ENCODE results near the gene SLX4. TPM values are rescaled to one million over a fixed set of nuclear protein-coding genes. Genes with fewer than 3 reads are reported as not detected.

The SLX4 gene
- total RNA-seq, 1 experiment from 2014 or later = 5.1 TPM

DNA sequence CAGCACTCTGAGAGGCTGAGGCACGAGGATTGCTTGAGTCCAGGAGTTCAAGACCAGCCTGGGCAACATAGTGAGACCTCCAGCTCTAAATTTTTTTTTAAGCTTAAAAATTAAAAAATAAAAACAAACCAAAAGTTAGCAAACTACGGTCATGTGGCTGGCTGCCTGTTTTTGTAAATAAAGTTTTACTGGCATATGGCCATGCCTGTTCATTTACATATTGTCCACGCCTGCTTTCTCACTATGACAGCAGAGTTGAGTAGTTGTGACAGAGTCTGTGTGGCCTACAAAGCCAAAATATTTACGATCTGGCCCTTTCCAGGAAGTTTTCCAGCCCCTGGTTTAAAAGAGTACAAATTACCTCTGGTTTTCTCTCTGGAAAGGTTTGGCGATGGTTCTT is 3.3 kb downstream of the SLX4 start:
- H3K79me2 ChIP-seq (ENCODE audit: low read length) = peaks cover 30% of the 10 kb centered on the region
- no peak overlapping the region for H3K4me3 ChIP-seq (ENCODE audit: low read length)
- no peaks in the 10 kb centered on the region for H4K20me1 ChIP-seq (ENCODE audit: low read length)
- H3F3A ChIP-seq (ENCODE audit: low read length, unreplicated experiment) = no peaks in the 10 kb centered on the region
- ChIA-PET CTCF (no interaction called here), POLR2A (ENCODE audit: unreplicated experiment) (no interaction called here)
- no TSS peak for BruUV-seq (replicated peaks)
- H3K9me3 ChIP-seq (ENCODE audit: low read length) = no peaks in the 10 kb centered on the region
- H3K4me2 ChIP-seq (ENCODE audit: low read length) = no peak overlapping the region
- no peaks in the 10 kb centered on the region for H3K36me3 ChIP-seq (ENCODE audit: low read depth, low read length)
- ATAC-seq (no peak), DNase-seq (no peak)
- H3K4me1 ChIP-seq (ENCODE audit: insufficient read depth, low read length) = peaks cover 13% of the 10 kb centered on the region
- H2AFZ ChIP-seq (ENCODE audit: low read length) = no peak overlapping the region
- H3K9ac ChIP-seq (ENCODE audit: low read length) = no peak overlapping the region
- intact Hi-C loops (cut with micrococcal nuclease) = no loop called here
- no peak overlapping the region for H3K27ac ChIP-seq (ENCODE audit: low read length)
- H3K27me3 ChIP-seq (ENCODE audit: low read length) = no peaks in the 10 kb centered on the region
- H3K9me2 ChIP-seq (replicated peaks; ENCODE audit: low read length) = no peaks in the 10 kb centered on the region
- TF ChIP-seq, protein P1, sequence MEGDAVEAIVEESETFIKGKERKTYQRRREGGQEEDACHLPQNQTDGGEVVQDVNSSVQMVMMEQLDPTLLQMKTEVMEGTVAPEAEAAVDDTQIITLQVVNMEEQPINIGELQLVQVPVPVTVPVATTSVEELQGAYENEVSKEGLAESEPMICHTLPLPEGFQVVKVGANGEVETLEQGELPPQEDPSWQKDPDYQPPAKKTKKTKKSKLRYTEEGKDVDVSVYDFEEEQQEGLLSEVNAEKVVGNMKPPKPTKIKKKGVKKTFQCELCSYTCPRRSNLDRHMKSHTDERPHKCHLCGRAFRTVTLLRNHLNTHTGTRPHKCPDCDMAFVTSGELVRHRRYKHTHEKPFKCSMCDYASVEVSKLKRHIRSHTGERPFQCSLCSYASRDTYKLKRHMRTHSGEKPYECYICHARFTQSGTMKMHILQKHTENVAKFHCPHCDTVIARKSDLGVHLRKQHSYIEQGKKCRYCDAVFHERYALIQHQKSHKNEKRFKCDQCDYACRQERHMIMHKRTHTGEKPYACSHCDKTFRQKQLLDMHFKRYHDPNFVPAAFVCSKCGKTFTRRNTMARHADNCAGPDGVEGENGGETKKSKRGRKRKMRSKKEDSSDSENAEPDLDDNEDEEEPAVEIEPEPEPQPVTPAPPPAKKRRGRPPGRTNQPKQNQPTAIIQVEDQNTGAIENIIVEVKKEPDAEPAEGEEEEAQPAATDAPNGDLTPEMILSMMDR (conservative IDR thresholded peaks at IDR 0.05; ENCODE audit: low read depth, low read length) = no peak
- TF ChIP-seq EZH2 (IDR thresholded peaks at IDR 0.05; ENCODE audit: low read length, unreplicated experiment) (no peak), EZH2phosphoT487 (IDR thresholded peaks at IDR 0.05; ENCODE audit: borderline replicate concordance, low read length) (no peak)

- POLR2A ChIA-PET (ENCODE audit: unreplicated experiment) = no interaction called here
- TF ChIP-seq EZH2 (IDR thresholded peaks at IDR 0.05; ENCODE audit: low read length, unreplicated experiment) = no peak
- TF ChIP-seq, protein P1 (conservative IDR thresholded peaks at IDR 0.05; ENCODE audit: low read depth, low read length) = no peak
- no peak for TF ChIP-seq EZH2phosphoT487 (IDR thresholded peaks at IDR 0.05; ENCODE audit: borderline replicate concordance, low read length)
- Histone ChIP-seq H2AFZ (ENCODE audit: low read length) (no peak overlapping the region), H3K4me1 (ENCODE audit: insufficient read depth, low read length) (peaks cover 9% of the 10 kb centered on the region; the same call in 1 of the 2 replicates), H3K79me2 (ENCODE audit: low read length) (peaks cover 25% of the 10 kb centered on the region), H3K9ac (ENCODE audit: low read length) (no peak overlapping the region), H3K36me3 (ENCODE audit: low read depth, low read length) (no peaks in the 10 kb centered on the region), H3K4me3 (ENCODE audit: low read length) (no peak overlapping the region), H3K4me2 (ENCODE audit: low read length) (no peak overlapping the region), H4K20me1 (ENCODE audit: low read length) (no peaks in the 10 kb centered on the region), H3K27me3 (ENCODE audit: low read length) (no peaks in the 10 kb centered on the region), H3F3A (ENCODE audit: low read length, unreplicated experiment) (no peaks in the 10 kb centered on the region), H3K27ac (ENCODE audit: low read length) (no peak overlapping the region), H3K9me2 (replicated peaks; ENCODE audit: low read length) (no peaks in the 10 kb centered on the region), H3K9me3 (ENCODE audit: low read length) (no peaks in the 10 kb centered on the region)
- DNase-seq = no peak
- intact Hi-C loops (cut with micrococcal nuclease) = no loop called here
- ATAC-seq = no peak
- CTCF ChIA-PET = no interaction called here
- BruUV-seq (replicated peaks) = no TSS peak
Observed at GRCh38 chr16:3607634-3608033, 3.8 kb downstream of the SLX4 start.

DNA sequence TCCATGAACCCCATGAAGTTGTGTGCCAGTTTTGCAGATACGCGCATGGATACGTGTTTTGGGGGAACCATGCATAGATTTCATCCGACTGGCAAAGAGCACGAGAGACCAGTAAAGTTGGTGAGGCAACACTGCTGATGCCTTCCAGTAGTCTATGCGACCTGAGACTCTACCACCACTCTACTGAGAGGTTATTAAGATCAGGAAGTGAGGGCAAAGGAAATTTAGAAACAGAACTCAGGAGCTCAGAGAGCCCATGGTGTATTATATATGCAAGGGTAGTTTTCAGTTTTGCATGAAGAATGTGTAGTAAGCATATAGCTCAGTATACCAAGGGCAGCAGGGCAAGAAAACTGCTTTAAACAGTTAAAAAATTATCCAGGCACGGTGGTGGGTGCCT is 4.2 kb downstream of the SLX4 start:
- Histone ChIP-seq H3K36me3 (ENCODE audit: low read depth, low read length) (no peaks in the 10 kb centered on the region), H3K27me3 (ENCODE audit: low read length) (no peaks in the 10 kb centered on the region), H3K4me2 (ENCODE audit: low read length) (no peak overlapping the region), H3K4me3 (ENCODE audit: low read length) (no peak overlapping the region), H3K9ac (ENCODE audit: low read length) (no peak overlapping the region), H3K27ac (ENCODE audit: low read length) (no peak overlapping the region), H4K20me1 (ENCODE audit: low read length) (no peaks in the 10 kb centered on the region), H2AFZ (ENCODE audit: low read length) (no peak overlapping the region), H3K79me2 (ENCODE audit: low read length) (peaks cover 21% of the 10 kb centered on the region), H3F3A (ENCODE audit: low read length, unreplicated experiment) (no peaks in the 10 kb centered on the region), H3K9me3 (ENCODE audit: low read length) (no peaks in the 10 kb centered on the region), H3K9me2 (replicated peaks; ENCODE audit: low read length) (no peaks in the 10 kb centered on the region), H3K4me1 (ENCODE audit: insufficient read depth, low read length) (peaks cover 8% of the 10 kb centered on the region; the same call in 1 of the 2 replicates)
- DNase-seq = no peak
- BruUV-seq (replicated peaks) = no TSS peak
- ATAC-seq = no peak
- POLR2A ChIA-PET (ENCODE audit: unreplicated experiment) = no interaction called here
- intact Hi-C loops (cut with micrococcal nuclease) = no loop called here
- TF ChIP-seq EZH2phosphoT487 (IDR thresholded peaks at IDR 0.05; ENCODE audit: borderline replicate concordance, low read length) (no peak), EZH2 (IDR thresholded peaks at IDR 0.05; ENCODE audit: low read length, unreplicated experiment) (no peak)
- TF ChIP-seq, protein P1 (conservative IDR thresholded peaks at IDR 0.05; ENCODE audit: low read depth, low read length) = no peak
- CTCF ChIA-PET = no interaction called here

All from PC-3 (cell line).